Measurements from ENCODE around the gene STOML2. TPM values are rescaled to one million over a fixed set of nuclear protein-coding genes. Genes with fewer than 3 reads are reported as not detected.
A peak's percentile ranks its signal among the peaks of the same experiment; 100 is the strongest.

STOML2 gene
- total and polyA plus RNA-seq, 9 of the 15 experiments (the other 6 are each of a cell fraction or from before 2014, with no cell fraction given), result 110 to 220 (median 174) TPM

DNA sequence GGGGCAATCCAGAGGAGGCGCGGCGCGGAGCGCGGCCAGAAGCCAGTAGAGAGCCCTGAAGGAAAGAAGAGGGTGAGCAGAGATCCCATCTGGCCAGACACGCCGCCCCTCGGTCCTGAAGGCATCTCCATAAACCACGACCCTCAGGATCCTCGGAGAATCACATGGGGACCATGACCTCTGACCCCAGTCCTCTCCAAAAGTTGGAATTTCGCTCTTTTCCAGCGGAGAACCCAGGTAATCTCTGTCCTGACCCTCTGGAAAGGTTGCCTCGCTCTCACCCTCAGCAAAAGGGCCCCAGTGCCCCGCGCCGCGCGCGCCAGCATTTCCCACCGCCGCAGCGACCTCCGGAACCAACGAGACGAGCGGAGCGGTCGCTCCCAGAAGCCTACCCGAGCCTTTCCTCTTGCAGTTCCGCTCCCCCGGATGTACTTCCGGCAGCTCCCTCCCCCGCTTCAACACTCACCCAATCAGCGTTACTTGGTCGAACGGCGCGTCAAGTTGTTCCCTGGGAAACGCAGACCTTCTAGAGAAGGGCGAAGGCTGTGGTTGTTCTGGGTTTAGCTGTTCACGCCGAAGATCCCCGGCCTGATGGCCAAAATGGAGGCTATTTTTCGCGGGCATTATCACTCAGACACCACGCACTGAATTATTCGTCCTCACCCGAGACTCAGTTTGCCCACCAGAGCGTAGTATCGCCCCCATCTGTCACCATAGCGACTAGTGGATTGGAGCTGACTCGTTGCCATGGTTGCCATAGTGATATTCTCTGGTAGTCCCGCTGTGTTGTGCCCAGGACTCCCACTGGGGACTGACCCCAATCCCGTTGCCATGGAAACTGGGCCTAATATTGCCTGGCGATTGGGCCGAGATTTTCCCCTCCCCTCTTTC is at the start of gene STOML2 (continued):
- TF ChIP-seq, protein P1, sequence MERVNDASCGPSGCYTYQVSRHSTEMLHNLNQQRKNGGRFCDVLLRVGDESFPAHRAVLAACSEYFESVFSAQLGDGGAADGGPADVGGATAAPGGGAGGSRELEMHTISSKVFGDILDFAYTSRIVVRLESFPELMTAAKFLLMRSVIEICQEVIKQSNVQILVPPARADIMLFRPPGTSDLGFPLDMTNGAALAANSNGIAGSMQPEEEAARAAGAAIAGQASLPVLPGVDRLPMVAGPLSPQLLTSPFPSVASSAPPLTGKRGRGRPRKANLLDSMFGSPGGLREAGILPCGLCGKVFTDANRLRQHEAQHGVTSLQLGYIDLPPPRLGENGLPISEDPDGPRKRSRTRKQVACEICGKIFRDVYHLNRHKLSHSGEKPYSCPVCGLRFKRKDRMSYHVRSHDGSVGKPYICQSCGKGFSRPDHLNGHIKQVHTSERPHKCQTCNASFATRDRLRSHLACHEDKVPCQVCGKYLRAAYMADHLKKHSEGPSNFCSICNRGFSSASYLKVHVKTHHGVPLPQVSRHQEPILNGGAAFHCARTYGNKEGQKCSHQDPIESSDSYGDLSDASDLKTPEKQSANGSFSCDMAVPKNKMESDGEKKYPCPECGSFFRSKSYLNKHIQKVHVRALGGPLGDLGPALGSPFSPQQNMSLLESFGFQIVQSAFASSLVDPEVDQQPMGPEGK (CRISPR knock-in tag; IDR thresholded peaks at IDR 0.05; ENCODE audit: borderline replicate concordance), result no peak
- TF ChIP-seq POU5F1 (IDR thresholded peaks at IDR 0.05; ENCODE audit: borderline replicate concordance, low read depth, low read length, partially characterized antibody) (peak; percentile 35), RBBP5 (IDR thresholded peaks at IDR 0.05; ENCODE audit: borderline replicate concordance, insufficient read depth, low read length, poor library complexity, severe bottlenecking) (peak; percentile 76), HNRNPLL (IDR thresholded peaks at IDR 0.05; ENCODE audit: low read depth, low read length, poor library complexity, severe bottlenecking) (peak; percentile 77), HMBOX1 (IDR thresholded peaks at IDR 0.05) (0 out of 2 replicates have a peak, but pooled peaks have one; percentile 32), ZNF184 (CRISPR knock-in tag; IDR thresholded peaks at IDR 0.05) (no peak), VEZF1 (CRISPR knock-in tag; IDR thresholded peaks at IDR 0.05) (peak; percentile 100), ETV5 (CRISPR knock-in tag; IDR thresholded peaks at IDR 0.05; ENCODE audit: low read depth) (peak; percentile 69; the same call in 1 of the 2 replicates), MCM2 (IDR thresholded peaks at IDR 0.05; ENCODE audit: low read depth) (no peak), ZNF124 (CRISPR knock-in tag; IDR thresholded peaks at IDR 0.05) (no peak), L3MBTL2 (IDR thresholded peaks at IDR 0.05) (peak; percentile 48), CXXC5 (CRISPR knock-in tag; IDR thresholded peaks at IDR 0.05) (peak; percentile 72), U2AF2 (optimal IDR thresholded peaks at IDR 0.05; ENCODE audit: low read depth, low read length) (no peak), TAL1 (IDR thresholded peaks at IDR 0.05) (no peak), ZNF764 (CRISPR knock-in tag; IDR thresholded peaks at IDR 0.05; ENCODE audit: low read depth) (no peak)
- TF ChIP-seq, protein P2, sequence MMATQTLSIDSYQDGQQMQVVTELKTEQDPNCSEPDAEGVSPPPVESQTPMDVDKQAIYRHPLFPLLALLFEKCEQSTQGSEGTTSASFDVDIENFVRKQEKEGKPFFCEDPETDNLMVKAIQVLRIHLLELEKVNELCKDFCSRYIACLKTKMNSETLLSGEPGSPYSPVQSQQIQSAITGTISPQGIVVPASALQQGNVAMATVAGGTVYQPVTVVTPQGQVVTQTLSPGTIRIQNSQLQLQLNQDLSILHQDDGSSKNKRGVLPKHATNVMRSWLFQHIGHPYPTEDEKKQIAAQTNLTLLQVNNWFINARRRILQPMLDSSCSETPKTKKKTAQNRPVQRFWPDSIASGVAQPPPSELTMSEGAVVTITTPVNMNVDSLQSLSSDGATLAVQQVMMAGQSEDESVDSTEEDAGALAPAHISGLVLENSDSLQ (IDR thresholded peaks at IDR 0.05), result peak; percentile 86
- TF ChIP-seq, protein P3, sequence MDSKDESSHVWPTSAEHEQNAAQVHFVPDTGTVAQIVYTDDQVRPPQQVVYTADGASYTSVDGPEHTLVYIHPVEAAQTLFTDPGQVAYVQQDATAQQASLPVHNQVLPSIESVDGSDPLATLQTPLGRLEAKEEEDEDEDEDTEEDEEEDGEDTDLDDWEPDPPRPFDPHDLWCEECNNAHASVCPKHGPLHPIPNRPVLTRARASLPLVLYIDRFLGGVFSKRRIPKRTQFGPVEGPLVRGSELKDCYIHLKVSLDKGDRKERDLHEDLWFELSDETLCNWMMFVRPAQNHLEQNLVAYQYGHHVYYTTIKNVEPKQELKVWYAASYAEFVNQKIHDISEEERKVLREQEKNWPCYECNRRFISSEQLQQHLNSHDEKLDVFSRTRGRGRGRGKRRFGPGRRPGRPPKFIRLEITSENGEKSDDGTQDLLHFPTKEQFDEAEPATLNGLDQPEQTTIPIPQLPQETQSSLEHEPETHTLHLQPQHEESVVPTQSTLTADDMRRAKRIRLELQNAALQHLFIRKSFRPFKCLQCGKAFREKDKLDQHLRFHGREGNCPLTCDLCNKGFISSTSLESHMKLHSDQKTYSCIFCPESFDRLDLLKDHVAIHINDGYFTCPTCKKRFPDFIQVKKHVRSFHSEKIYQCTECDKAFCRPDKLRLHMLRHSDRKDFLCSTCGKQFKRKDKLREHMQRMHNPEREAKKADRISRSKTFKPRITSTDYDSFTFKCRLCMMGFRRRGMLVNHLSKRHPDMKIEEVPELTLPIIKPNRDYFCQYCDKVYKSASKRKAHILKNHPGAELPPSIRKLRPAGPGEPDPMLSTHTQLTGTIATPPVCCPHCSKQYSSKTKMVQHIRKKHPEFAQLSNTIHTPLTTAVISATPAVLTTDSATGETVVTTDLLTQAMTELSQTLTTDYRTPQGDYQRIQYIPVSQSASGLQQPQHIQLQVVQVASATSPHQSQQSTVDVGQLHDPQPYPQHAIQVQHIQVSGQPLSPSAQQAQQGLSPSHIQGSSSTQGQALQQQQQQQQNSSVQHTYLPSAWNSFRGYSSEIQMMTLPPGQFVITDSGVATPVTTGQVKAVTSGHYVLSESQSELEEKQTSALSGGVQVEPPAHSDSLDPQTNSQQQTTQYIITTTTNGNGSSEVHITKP (IDR thresholded peaks at IDR 0.05; ENCODE audit: partially characterized antibody), result peak; percentile 42
